GM21737 (cell line): Measurements from ENCODE around the gene RNF151.

Source experiments
- ATAC-seq: cut with Tn5 transposase; IDR thresholded peaks from one replicate; pipeline ENCODE4 v1.9.1; 2021; ENCODE audit warnings: mild to moderate bottlenecking, moderate library complexity; ENCODE audit not compliant: unreplicated experiment

The RNF151 gene

DNA sequence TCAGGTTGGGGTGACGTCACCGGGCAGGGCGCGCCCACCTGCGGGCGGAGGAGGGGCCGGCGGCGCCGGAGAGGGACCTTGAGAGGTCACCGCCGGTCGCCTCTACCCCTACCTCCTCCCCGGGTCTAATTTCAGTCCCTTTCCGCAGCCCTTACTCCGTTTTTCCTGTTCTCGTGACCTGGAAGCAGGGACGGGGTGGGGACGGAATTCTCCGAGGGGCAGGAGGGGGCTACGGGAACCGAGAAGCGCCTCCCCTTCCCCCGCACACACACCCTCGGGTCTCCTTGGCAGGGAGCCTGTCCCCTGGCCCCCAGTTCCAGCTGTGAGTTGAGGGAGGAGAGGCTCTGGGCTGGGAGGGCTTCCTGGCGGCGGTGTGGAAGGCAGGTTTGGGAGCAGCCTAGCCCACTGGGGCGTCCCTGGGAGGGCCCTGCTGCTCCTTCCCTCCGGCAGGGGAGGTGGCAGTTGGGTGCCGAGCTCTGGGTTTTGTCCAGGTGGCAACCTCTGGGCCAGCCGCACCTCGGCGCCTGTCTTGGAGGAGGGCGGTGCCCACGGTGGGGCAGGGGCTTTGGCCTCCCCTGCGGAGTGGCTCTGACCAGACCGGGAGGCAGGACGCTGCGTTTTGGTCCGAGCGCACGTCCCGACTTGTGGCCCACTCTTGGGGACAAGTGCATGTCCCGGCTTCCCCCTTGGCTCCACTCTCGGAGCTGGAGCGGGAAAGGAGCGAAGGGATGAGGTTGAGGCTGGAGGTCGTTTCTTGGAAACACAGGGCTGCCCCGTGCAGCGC lies 23.9 kb downstream of the RNF151 start:
- ATAC-seq = no peak

GRCh38 chr16:1991135-1991551 lies 24.5 kb downstream of the RNF151 start:
- ATAC-seq = peak; percentile 33

DNA sequence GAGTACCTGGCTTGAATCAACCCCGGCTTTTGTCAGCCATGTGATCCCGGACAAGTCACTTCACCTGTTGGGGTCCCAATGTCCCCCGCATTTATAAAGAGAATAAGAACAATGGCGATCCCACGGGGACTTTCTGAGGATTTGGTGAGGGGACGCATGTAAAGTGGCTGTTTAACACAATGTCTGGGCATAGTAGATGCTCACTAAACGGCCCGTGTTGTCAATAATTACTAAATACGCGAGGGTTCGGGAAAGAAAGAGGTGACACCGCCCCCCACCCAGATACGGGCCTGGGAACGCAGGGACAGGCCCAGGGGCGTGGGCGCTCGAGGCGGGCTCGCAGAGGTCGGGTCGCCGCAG lies 24.9 kb downstream of the RNF151 start:
- no peak for ATAC-seq

GRCh38 chr16:1991948-1992703 lies 25.5 kb downstream of the RNF151 start:
- peak; percentile 42 for ATAC-seq

- no peak for ATAC-seq
Observed at GRCh38 chr16:1992704-1993317, 26.2 kb downstream of the RNF151 start.

GRCh38 chr16:1993731-1994131 lies 27.1 kb downstream of the RNF151 start:
- no peak for ATAC-seq

- ATAC-seq = no peak
Observed at GRCh38 chr16:1997494-1998359, 31.1 kb downstream of the RNF151 start.

GRCh38 chr16:1998360-1998835 lies 31.7 kb downstream of the RNF151 start:
- no peak for ATAC-seq

- no peak for ATAC-seq
Observed at GRCh38 chr16:1998852-1999801, 32.5 kb downstream of the RNF151 start.

GRCh38 chr16:1999866-2000514 lies 33.3 kb downstream of the RNF151 start:
- no peak for ATAC-seq

GRCh38 chr16:2001035-2001434 lies 34.4 kb downstream of the RNF151 start:
- ATAC-seq = no peak

DNA sequence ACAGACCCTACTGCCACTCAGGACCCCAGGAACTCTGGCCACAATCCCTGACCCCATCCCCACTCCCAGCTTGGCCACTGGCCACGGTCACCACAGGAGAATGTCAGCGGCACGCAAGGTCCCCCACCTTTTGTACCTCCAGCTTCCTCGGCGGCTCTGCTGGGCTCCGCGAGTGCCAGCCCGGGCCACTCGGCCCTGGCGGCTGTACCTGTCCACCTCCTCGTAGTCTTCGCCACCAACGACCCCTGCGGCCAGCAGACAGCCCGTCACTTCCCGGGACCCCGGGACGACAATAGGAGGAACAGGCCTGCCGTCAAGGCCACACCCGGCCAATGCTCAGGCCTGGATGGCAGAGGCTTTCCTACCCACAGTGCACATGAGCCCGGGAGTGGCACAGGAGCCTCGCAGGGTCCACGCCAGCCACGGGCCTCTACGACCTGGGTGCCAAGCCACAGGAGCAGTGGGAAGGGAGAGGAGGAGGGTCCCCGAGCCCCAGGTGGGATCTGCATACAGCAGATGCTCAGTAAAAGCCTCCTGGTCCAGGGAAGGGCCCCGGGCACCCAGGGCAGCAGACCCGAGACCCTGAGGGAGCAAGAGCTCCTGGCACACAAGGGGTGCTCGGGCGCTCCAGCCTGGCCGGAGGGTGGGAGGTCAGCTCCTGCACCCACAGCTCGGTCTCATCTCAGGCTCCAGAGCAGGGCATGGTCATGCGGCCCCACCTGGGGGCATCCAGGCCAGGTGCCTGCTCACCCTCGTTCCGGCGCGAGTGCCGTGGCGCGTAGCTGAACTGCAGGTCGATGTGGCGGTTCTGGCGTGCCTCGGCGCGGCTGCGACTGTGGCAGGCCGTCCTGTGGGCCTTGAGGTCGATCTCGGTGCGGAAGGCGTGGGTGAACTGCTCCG lies 35.0 kb downstream of the RNF151 start:
- ATAC-seq = no peak

DNA sequence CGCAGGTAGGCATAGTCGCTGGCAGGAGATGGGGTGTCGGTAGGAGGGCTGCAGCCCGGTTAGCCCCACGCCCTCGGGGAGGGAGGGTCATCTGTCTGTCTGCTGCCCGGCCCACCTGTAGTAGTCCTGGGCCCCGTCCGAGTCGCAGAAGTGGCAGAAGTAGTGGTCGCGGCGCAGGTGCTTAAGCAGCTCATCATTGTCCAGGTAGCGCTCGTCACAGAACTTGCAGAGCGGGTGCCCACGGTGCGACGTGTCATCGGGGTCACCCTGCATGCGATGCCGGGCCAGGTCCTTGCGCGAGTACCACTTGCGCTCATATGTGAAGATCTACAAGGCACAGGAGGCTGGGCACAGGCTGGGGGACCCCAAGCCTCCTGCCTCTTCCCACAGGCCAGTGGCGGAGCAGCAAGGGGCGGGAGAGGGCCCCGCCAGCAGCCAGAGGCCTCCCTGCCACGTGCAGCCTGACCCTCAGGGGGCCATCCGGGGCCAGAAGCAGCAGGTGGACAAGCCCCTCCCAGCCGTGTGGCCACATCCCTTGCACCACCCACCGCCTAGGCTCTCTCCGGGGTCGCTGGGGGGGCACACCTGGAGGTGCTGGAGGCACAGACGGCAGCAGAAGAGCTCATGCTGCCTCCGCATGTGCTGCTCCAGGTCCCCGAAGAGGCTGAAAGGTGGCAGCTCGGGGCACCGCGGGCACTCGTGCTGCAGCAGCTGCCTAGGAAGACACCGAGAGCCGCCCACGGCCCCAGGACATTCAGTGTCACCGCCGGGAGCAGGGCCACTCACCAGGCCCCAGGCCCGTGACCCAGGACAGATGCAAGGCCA lies 36.0 kb downstream of the RNF151 start:
- ATAC-seq = no peak

DNA sequence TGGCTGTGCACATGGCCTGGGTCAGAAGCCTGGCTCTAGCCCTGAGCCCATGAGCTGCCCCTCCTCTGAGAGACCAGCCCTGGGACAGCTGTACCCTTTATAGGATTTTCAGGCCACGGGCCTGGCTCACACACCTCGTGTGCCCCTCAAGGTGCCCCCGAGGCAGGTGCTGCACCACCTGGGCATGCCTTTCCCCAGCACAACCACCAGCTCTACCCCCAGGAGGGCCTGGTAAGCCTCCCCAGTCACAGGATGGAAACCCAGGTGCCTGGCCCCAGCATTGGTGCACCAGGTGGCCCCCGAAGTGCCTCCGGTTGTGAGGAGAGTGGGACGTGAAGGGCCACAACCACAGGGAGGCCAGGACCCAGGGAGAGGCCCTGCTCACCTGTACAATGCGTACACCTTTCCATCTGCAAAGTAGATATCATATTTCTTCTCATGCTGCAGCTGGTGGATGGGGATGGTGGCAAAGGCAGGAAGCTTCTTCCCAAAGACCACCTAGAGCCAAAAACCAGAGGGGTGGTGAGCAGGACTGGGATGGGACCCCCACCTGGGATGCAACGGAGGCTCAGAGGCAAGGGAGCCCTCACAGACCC lies 36.7 kb downstream of the RNF151 start:
- no peak for ATAC-seq

GRCh38 chr16:2003827-2004641 lies 37.4 kb downstream of the RNF151 start:
- peak; percentile 48 for ATAC-seq
